PC-9 (cell line): Measurements from ENCODE around the gene SASH3. TPM values are rescaled to one million over a fixed set of nuclear protein-coding genes. Genes with fewer than 3 reads are reported as not detected.

Experiments used
- BruUV-seq: library from RNA; stranded (reverse); fragments of 400-500 nt; replicated peaks from 2 replicates; lab custom pipeline; 2021; lab: Mats Ljungman, UMichigan
- CTCF ChIA-PET: fragments of 300-600 bp; sonication (Branson Sonifier 250); formaldehyde crosslinking; loops from one replicate; lab custom pipeline; 2022; ENCODE audit warnings: antibody characterized with exemption; lab: Charles Lee
- POLR2A ChIA-PET: fragments of 300-600 bp; sonication (Branson Sonifier 250); formaldehyde crosslinking; loops from one replicate; lab custom pipeline; 2022; ENCODE audit warnings: antibody characterized with exemption; ENCODE audit not compliant: unreplicated experiment; lab: Charles Lee
- DNase-seq, 2 experiments: peaks; one replicate each; pipeline versions ENCODE4 v3.0.0 to v3.0.0-alpha.2; 2015 to 2022; ENCODE audit warnings: mixed read lengths in 1 of 2
- H2AFZ ChIP-seq: fragments of 200-600 bp; sonication (generic); 2 replicates; pipeline ENCODE4 v1.8.1; 2017; ENCODE audit warnings: antibody characterized with exemption
- H3F3A ChIP-seq: fragments of 200-600 bp; sonication (generic); 2 replicates; pipeline ENCODE4 v1.8.1; 2017; ENCODE audit warnings: antibody characterized with exemption, mild to moderate bottlenecking, low read depth; ENCODE audit not compliant: insufficient read depth
- H3K27ac ChIP-seq: fragments of 200-600 bp; sonication (generic); 2 replicates; pipeline ENCODE4 v1.6.1; 2016; ENCODE audit warnings: mixed run types
- H3K27me3 ChIP-seq: fragments of 200-600 bp; sonication (generic); 2 replicates; pipeline ENCODE4 v1.6.1; 2016; ENCODE audit warnings: low read depth, mixed run types; ENCODE audit not compliant: insufficient read depth
- H3K36me3 ChIP-seq: fragments of 200-600 bp; sonication (generic); 2 replicates; pipeline ENCODE4 v1.6.1; 2016; ENCODE audit warnings: low read depth, mixed run types
- H3K4me1 ChIP-seq: fragments of 200-600 bp; sonication (generic); replicated peaks from 2 replicates; pipeline ENCODE4 v1.6.1; 2016; ENCODE audit warnings: mixed run types; ENCODE audit not compliant: insufficient read depth
- H3K4me2 ChIP-seq: fragments of 200-600 bp; sonication (generic); 2 replicates; pipeline ENCODE4 v1.6.1; 2017; ENCODE audit warnings: mixed run types
- H3K4me3 ChIP-seq: fragments of 200-600 bp; sonication (generic); 2 replicates; pipeline ENCODE4 v1.6.1; 2016; ENCODE audit warnings: mixed run types
- H3K79me2 ChIP-seq: fragments of 200-600 bp; sonication (generic); 2 replicates; pipeline ENCODE4 v1.6.1; 2017; ENCODE audit warnings: low read depth, mixed run types
- H3K9me2 ChIP-seq: fragments of 200-600 bp; sonication (generic); 2 replicates; pipeline ENCODE4 v1.8.1; 2017; ENCODE audit warnings: mild to moderate bottlenecking; ENCODE audit not compliant: insufficient read depth
- H3K9me3 ChIP-seq: fragments of 200-600 bp; sonication (generic); 2 replicates; pipeline ENCODE4 v1.8.1; 2016; ENCODE audit warnings: low read depth; ENCODE audit not compliant: insufficient read depth
- H4K20me1 ChIP-seq: fragments of 200-600 bp; sonication (generic); 2 replicates; pipeline ENCODE4 v1.8.1; 2017; ENCODE audit not compliant: insufficient read depth
- EZH2 ChIP-seq: fragments of 200-600 bp; sonication (generic); IDR thresholded peaks from 2 replicates; pipeline ENCODE4 v1.8.0; 2017; ENCODE audit warnings: antibody characterized with exemption, low read depth
- intact Hi-C: fragments of 100-400 bp; cut with micrococcal nuclease; formaldehyde crosslinking; loops from one replicate; pipeline ENCODE4 v1.10.0; 2022; ENCODE audit not compliant: unreplicated experiment
- total RNA-seq: library from RNA; stranded (reverse); gene quantifications from 2 replicates; pipeline ENCODE4 v1.2.3, GENCODE V29; 2021
- TF ChIP-seq, protein P1 (sequence below): fragments of 200-600 bp; sonication (generic); conservative IDR thresholded peaks from 2 replicates; pipeline ENCODE4 v1.6.1; 2017; ENCODE audit warnings: mixed run types, antibody characterized with exemption, mild to moderate bottlenecking, moderate library complexity

SASH3 gene
- total RNA-seq, 1 experiment from 2014 or later, result not detected

DNA sequence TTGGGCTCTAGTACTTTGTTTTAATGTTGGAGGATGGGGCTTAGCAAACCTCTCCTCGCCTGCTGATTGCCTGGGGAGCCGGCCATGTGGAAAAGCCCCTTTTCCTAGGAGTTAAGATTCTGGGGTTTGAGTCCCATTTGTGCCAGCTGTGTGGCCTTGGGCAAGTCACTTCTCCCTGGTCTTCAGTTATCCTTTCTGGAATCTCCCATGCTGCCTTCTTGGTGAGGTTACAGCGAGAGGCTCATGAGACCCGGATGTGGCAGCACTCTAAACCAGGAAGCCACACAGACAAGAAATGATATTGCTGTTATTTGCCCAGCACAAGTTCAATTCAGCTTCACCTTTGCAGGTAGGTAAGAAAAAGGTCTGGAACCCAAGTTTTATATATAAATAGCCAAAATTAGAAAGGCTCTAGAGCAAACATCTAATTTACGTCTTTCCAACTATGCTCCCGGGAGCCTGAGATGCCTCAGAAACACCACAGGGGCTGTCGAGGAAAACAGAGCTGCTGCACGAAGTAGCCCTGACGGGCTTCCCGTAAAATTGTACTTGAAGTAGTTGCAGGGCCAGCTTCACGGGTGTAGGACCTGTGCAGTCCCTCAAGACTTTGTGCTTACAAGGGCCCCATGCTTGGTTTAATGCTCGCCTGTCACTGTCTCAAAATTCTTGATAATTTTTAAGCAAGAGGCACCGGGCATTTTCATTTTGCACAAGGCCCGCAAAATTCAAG, 8.3 kb upstream of the SASH3 start:
- Histone ChIP-seq H3K4me3 (no peak overlapping the region), H3K4me1 (no peaks in the 10 kb centered on the region), H2AFZ (no peak overlapping the region), H3K27me3 (no peaks in the 10 kb centered on the region), H3K79me2 (no peaks in the 10 kb centered on the region), H3K4me2 (no peak overlapping the region), H3K27ac (no peak overlapping the region), H3K36me3 (no peaks in the 10 kb centered on the region), H3F3A (0 out of 2 replicates have a peak, but pooled peaks cover 6% of the 10 kb centered on the region), H3K9me3 (no peaks in the 10 kb centered on the region), H3K9me2 (no peaks in the 10 kb centered on the region), H4K20me1 (no peaks in the 10 kb centered on the region)
- ChIA-PET CTCF (no interaction called here), POLR2A (no interaction called here)
- intact Hi-C loops, result no loop called here
- BruUV-seq, result no TSS peak
- TF ChIP-seq, protein P1, sequence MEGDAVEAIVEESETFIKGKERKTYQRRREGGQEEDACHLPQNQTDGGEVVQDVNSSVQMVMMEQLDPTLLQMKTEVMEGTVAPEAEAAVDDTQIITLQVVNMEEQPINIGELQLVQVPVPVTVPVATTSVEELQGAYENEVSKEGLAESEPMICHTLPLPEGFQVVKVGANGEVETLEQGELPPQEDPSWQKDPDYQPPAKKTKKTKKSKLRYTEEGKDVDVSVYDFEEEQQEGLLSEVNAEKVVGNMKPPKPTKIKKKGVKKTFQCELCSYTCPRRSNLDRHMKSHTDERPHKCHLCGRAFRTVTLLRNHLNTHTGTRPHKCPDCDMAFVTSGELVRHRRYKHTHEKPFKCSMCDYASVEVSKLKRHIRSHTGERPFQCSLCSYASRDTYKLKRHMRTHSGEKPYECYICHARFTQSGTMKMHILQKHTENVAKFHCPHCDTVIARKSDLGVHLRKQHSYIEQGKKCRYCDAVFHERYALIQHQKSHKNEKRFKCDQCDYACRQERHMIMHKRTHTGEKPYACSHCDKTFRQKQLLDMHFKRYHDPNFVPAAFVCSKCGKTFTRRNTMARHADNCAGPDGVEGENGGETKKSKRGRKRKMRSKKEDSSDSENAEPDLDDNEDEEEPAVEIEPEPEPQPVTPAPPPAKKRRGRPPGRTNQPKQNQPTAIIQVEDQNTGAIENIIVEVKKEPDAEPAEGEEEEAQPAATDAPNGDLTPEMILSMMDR, result no peak
- no peak for TF ChIP-seq EZH2
- DNase-seq, result no peak

DNA sequence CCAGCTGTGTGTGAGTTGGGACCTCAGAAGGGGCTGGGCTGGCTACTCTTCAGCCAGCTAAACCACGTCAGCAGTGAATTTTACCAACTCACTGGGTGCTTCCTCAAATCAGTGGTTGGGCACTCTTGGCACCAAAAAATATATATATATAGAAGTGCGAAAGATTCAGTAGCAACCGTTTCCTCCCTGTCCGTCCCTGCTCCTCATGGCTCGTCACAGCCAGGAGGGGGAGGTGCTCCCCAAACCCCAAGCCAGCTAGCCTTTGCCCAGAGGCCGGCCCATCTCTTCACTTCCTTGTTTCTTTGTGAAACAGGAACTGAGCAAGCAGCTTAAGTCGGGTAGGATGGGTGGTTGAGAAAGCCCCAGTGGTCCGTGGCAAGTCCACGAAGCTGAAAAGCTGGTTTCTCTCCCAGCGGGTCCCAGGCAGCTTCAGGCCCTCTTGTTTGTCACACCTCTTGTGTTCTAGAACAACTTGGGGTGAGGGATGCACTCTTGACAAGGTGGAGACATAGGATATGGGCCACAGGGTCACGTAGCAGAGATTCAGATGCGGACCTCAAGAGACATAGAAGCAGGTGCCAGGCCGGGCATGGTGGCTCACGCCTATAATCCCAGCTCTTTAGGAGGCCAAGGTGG, 6.8 kb upstream of the SASH3 start:
- no peak overlapping the region for H3K4me3 ChIP-seq
- H3K27ac ChIP-seq, result no peak overlapping the region
- no TSS peak for BruUV-seq
- TF ChIP-seq, protein P1, result no peak
- no peak for TF ChIP-seq EZH2
- H3F3A ChIP-seq, result 0 out of 2 replicates have a peak, but pooled peaks cover 6% of the 10 kb centered on the region
- H3K4me2 ChIP-seq, result no peak overlapping the region
- no peaks in the 10 kb centered on the region for H4K20me1 ChIP-seq
- H3K27me3 ChIP-seq, result no peaks in the 10 kb centered on the region
- no peaks in the 10 kb centered on the region for H3K79me2 ChIP-seq
- ChIA-PET POLR2A (no interaction called here), CTCF (interaction anchor here (0.6 kb wide), 1 partner anchor 15 kb away, joined by 11 read pairs; no protein-coding TSS in a partner anchor)
- no peak for DNase-seq
- H3K4me1 ChIP-seq, result no peaks in the 10 kb centered on the region
- intact Hi-C loops, result no loop called here
- no peak overlapping the region for H2AFZ ChIP-seq
- H3K9me2 ChIP-seq, result no peaks in the 10 kb centered on the region
- no peaks in the 10 kb centered on the region for H3K9me3 ChIP-seq
- H3K36me3 ChIP-seq, result no peaks in the 10 kb centered on the region

DNA sequence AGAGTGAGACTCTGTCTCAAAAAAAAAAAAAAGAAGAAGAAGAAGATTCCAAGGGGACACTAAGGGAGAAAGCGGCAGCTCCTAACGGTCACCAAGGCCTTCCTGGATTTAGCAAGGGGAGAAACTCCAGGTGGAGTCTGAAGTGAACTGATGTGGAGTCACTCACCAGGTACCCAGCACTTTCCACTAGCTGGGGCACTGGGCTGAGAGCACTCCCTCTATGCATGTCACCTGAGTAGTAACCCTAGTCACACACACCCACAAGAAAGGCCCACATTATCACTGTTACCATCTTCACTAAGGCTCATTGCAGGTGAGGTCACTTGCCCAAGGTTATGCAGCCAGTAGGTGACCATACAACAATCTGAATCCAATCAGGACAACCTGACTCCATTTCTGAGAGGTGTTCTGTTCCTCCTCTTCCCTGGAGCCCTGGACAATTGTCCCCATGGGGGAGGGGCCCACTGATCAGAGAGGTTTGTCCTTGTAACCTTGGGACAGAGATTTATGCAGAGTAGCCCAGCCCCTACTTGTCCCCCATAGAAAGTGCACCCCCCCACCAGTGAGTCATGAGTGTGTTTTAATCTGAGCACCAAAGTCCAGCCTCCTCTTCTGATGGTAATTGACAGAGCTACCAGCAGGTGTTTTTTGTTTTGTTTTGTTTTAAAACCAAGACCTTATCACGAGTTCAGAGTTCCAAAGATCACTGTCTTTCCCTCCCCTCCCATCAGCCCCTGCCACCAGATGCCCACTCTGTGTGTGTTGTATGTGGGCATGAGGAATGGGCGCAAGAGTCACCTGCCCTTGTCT, 5.9 kb upstream of the SASH3 start:
- CTCF ChIA-PET, result interaction anchor here (0.6 kb wide), 1 partner anchor 14 kb away, joined by 11 read pairs; no protein-coding TSS in a partner anchor
- no peaks in the 10 kb centered on the region for H3K9me2 ChIP-seq
- H3K27ac ChIP-seq, result no peak overlapping the region
- no peaks in the 10 kb centered on the region for H3K9me3 ChIP-seq
- H3K27me3 ChIP-seq, result no peaks in the 10 kb centered on the region
- no peaks in the 10 kb centered on the region for H4K20me1 ChIP-seq
- H3K36me3 ChIP-seq, result no peaks in the 10 kb centered on the region
- DNase-seq, result peak in 1 of 2 experiments; percentile 48
- no TSS peak for BruUV-seq
- H3K4me1 ChIP-seq, result no peaks in the 10 kb centered on the region
- POLR2A ChIA-PET, result no interaction called here
- intact Hi-C loops, result no loop called here
- no peak overlapping the region for H3K4me2 ChIP-seq
- no peak for TF ChIP-seq EZH2
- TF ChIP-seq, protein P1, result no peak
- 0 out of 2 replicates have a peak, but pooled peaks cover 6% of the 10 kb centered on the region for H3F3A ChIP-seq
- H3K79me2 ChIP-seq, result no peaks in the 10 kb centered on the region
- no peak overlapping the region for H3K4me3 ChIP-seq
- H2AFZ ChIP-seq, result no peak overlapping the region
